Tibial nerve (tissue), 4 donors: Measurements from ENCODE around the gene ABITRAM. TPM values are rescaled to one million over a fixed set of nuclear protein-coding genes. Genes with fewer than 3 reads are reported as not detected.
"Not testable (repeated sequence)": the region's sequence is repeated elsewhere in the genome, so short reads cannot be mapped to it uniquely, and the experiment has no call there.

Experiments
- DNase-seq, 2 donors: peaks; one replicate each; pipeline ENCODE4 v3.0.0-alpha.2; 2019; ENCODE audit warnings: low spot score in 2 of 2
- H3K27ac ChIP-seq, 4 donors: fragments of 200-600 bp; sonication (generic) in 3 of 4; one replicate each; pipeline ENCODE4 v1.5.1; 2017 to 2019; ENCODE audit warnings: mild to moderate bottlenecking in 1 of 4
- H3K27me3 ChIP-seq, 2 donors: fragments of 200-600 bp; sonication (generic) in 1 of 2; one replicate each; pipeline versions ENCODE4 v1.5.1 to v1.6.0; 2017 to 2019
- H3K36me3 ChIP-seq, 3 donors: fragments of 200-600 bp; sonication (generic); one replicate each; pipeline ENCODE4 v1.5.1; 2018 to 2019
- H3K4me1 ChIP-seq, 4 donors: fragments of 200-600 bp; sonication (generic) in 3 of 4; one replicate each; pipeline ENCODE4 v1.5.1; 2017 to 2019
- H3K4me3 ChIP-seq, 4 donors: fragments of 200-600 bp; sonication (generic) in 3 of 4; one replicate each; pipeline ENCODE4 v1.5.1; 2017 to 2019; ENCODE audit warnings: mild to moderate bottlenecking in 1 of 4, moderate library complexity in 1 of 4
- H3K9me3 ChIP-seq, 4 donors: fragments of 200-600 bp; sonication (generic) in 3 of 4; one replicate each; pipeline ENCODE4 v1.5.1; 2017 to 2019
- EP300 ChIP-seq, 2 donors: sonication (generic); formaldehyde crosslinking; IDR thresholded peaks; one replicate each; pipeline ENCODE4 v1.6.1; 2017; ENCODE audit warnings: antibody characterized with exemption in 2 of 2, mild to moderate bottlenecking in 1 of 2
- POLR2A ChIP-seq, 2 donors: fragments of 450-650 bp; IDR thresholded peaks; one replicate each; pipeline ENCODE4 v1.6.1; 2017; ENCODE audit warnings: antibody characterized with exemption in 2 of 2, mild to moderate bottlenecking in 2 of 2, moderate library complexity in 2 of 2
- WGBS, 2 donors: methylation state at CpG; one replicate each; pipeline ENCODE4 v1.1.5; 2018; 5-methylcytosine and 5-hydroxymethylcytosine counted together
- total RNA-seq, 4 donors: library from RNA; depleted of rRNA; stranded (reverse); fragments of >200 nt; gene quantifications; one replicate each; pipeline ENCODE4 v1.1.0, GENCODE V29; 2016
- TF ChIP-seq, protein P1 (sequence below), 5 experiments: fragments of 200-600 bp in 3 of 5; fragments of 450-650 bp in 2 of 5; sonication (generic) in 3 of 5; IDR thresholded peaks; one replicate each; pipeline ENCODE4 v1.5.1; 2016 to 2019; ENCODE audit warnings: antibody characterized with exemption in 5 of 5, mild to moderate bottlenecking in 3 of 5, moderate library complexity in 2 of 5

ABITRAM gene
- total RNA-seq, 4 donors from 2014 or later: 8.2 to 14.0 (median 8.5) TPM

GRCh38 chr9:108894225-108894997 is 39.8 kb upstream of the ABITRAM start:
- no peak for DNase-seq
- 52 to 69% methylated on average over 4 of the region's 4 CpGs for WGBS, 2 donors
- Histone ChIP-seq H3K27ac (no peak overlapping the region), H3K4me3 (no peak overlapping the region), H3K27me3 (no peaks in the 10 kb centered on the region), H3K36me3 (peaks cover 0 to 98% (median 40%) of the 10 kb centered on the region in 3 donors), H3K4me1 (no peaks in the 10 kb centered on the region), H3K9me3 (no peaks in the 10 kb centered on the region)
- no peak for TF ChIP-seq POLR2A (IDR thresholded peaks at IDR 0.05)
- TF ChIP-seq, protein P1, sequence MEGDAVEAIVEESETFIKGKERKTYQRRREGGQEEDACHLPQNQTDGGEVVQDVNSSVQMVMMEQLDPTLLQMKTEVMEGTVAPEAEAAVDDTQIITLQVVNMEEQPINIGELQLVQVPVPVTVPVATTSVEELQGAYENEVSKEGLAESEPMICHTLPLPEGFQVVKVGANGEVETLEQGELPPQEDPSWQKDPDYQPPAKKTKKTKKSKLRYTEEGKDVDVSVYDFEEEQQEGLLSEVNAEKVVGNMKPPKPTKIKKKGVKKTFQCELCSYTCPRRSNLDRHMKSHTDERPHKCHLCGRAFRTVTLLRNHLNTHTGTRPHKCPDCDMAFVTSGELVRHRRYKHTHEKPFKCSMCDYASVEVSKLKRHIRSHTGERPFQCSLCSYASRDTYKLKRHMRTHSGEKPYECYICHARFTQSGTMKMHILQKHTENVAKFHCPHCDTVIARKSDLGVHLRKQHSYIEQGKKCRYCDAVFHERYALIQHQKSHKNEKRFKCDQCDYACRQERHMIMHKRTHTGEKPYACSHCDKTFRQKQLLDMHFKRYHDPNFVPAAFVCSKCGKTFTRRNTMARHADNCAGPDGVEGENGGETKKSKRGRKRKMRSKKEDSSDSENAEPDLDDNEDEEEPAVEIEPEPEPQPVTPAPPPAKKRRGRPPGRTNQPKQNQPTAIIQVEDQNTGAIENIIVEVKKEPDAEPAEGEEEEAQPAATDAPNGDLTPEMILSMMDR (IDR thresholded peaks at IDR 0.05): no peak

GRCh38 chr9:108897324-108898096 is 36.7 kb upstream of the ABITRAM start:
- H3K27me3 ChIP-seq: no peaks in the 10 kb centered on the region
- peaks cover 0 to 96% (median 32%) of the 10 kb centered on the region in 3 donors for H3K36me3 ChIP-seq
- no peaks in the 10 kb centered on the region for H3K9me3 ChIP-seq
- no peak overlapping the region for H3K4me3 ChIP-seq
- WGBS, 2 donors: 89 to 91% methylated on average over 2 of the region's 2 CpGs
- H3K4me1 ChIP-seq: no peaks in the 10 kb centered on the region
- no peak for DNase-seq
- TF ChIP-seq POLR2A (IDR thresholded peaks at IDR 0.05): no peak
- H3K27ac ChIP-seq: no peak overlapping the region

GRCh38 chr9:108899023-108899695 is 35.0 kb upstream of the ABITRAM start:
- H3K4me3 ChIP-seq, H3K27me3 ChIP-seq, H3K4me1 ChIP-seq, DNase-seq, H3K9me3 ChIP-seq, H3K27ac ChIP-seq: not testable (repeated sequence)
- 95 to 98% methylated on average over 8 of the region's 8 CpGs for WGBS, 2 donors
- H3K36me3 ChIP-seq: peaks cover 0 to 96% (median 17%) of the 10 kb centered on the region in 3 donors

DNA sequence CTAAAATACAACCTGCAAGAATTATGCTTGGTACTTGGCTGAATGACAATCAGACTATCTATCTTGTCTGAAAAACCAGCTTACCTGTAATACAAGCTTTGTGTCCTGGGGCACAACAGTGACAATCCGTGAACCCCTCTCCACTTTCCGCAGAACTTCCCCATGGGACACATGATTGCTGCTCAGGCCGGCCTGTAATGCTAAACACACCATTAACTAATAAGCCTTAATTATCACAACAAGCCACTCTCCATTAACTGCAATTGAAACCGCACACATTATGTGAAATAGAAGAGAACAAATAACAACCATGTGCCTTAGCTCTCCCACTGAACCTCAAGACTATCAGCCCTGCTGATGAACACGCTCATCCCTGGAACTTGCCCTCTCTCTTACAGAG is 34.0 kb upstream of the ABITRAM start:
- Histone ChIP-seq H3K4me1 (no peaks in the 10 kb centered on the region), H3K9me3 (no peaks in the 10 kb centered on the region), H3K27ac (no peak overlapping the region), H3K36me3 (peaks cover 0 to 96% (median 14%) of the 10 kb centered on the region in 3 donors), H3K4me3 (no peak overlapping the region), H3K27me3 (no peaks in the 10 kb centered on the region)
- no peak for DNase-seq
- no peak for TF ChIP-seq POLR2A (IDR thresholded peaks at IDR 0.05)
- TF ChIP-seq, protein P1 (IDR thresholded peaks at IDR 0.05): no peak
- no peak for TF ChIP-seq EP300 (IDR thresholded peaks at IDR 0.05)
- WGBS, 2 donors: 88 to 90% methylated on average over 5 of the region's 5 CpGs

DNA sequence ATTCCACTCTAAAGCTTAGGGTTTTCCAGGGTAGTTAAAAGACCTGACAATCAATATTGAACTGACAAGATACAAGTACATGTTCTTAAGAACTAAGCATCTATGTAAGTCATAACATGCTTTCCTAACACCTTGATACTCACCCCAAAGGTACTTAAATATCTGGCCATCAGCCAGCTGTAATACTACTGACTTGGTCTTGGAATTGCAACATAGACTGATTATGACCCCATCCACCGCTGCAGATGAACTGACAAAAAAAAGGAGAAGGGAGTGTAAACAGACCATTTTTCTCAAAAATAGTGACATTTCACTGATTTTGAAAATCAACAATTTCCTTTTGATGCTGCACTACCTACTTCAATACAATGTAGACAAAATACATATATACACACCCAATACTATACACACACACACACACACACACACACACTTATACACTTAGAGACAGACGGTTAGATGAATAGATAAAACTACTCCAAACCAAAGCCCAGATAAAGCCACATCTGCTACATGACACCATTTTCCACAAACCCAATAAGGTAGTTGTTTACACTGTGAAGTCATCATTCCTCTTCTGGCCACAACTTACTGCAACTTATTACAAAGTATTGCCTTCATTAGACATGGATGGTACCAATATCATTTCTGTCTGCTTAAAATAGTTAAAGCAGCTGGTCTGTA is 30.6 kb upstream of the ABITRAM start:
- DNase-seq: no peak
- H3K27me3 ChIP-seq: no peaks in the 10 kb centered on the region
- no peak overlapping the region for H3K4me3 ChIP-seq
- H3K4me1 ChIP-seq: no peaks in the 10 kb centered on the region
- TF ChIP-seq, protein P1 (IDR thresholded peaks at IDR 0.05): no peak
- no peak for TF ChIP-seq POLR2A (IDR thresholded peaks at IDR 0.05)
- no peak for TF ChIP-seq EP300 (IDR thresholded peaks at IDR 0.05)
- no peak overlapping the region for H3K27ac ChIP-seq
- 83 to 88% methylated on average over 2 of the region's 2 CpGs for WGBS, 2 donors
- peaks cover 0 to 96% (median 20%) of the 10 kb centered on the region in 3 donors for H3K36me3 ChIP-seq
- no peaks in the 10 kb centered on the region for H3K9me3 ChIP-seq
